ENCODE data around the gene TMEM132A. TPM values are rescaled to one million over a fixed set of nuclear protein-coding genes. Genes with fewer than 3 reads are reported as not detected.
A peak's percentile ranks its signal among the peaks of the same experiment; 100 is the strongest.

TMEM132A gene
- total RNA-seq, 1 donor from 2014 or later, result 218 TPM

DNA sequence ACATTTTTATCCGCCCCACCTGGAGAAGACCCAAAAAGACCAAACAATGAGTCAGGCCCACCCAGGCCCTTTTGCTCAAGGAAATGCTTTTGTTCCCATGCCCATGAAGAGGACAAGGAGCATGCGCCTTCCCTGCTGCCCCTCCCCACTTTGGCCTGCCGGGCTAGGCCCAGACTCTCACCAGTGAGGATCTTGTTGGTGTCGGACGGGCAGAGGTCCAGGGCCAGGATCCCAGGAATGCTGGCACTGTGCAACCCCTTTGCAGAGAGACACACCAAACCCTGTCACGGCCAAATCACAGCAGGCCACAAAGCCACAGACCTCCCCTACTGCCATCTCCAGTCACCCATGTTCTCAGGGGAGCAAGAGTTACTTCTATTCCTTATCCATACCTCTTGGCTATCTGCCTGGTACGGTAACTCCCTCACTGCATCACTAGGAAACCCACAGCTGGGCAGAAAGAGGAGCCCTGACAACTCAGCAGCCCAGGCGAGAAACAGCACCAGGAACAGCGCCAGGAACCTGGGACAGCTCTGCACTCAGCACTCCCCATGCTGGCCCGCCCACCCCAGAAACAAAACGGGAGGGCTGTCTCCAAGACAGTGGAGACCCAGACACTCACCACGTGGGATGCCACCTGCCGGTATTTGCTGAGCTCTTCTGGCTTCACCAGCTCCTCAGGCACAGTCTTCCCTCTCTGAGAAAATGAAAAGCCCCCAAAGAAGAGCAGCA lies 23.4 kb upstream of the TMEM132A start:
- H3K27ac Mint-ChIP-seq, result no peak overlapping the region
- H3K4me1 Mint-ChIP-seq (ENCODE audit: unreplicated experiment), result peaks cover 16% of the 10 kb centered on the region
- no peak overlapping the region for H3K4me3 Mint-ChIP-seq
- TF ChIP-seq CTCF (conservative IDR thresholded peaks at IDR 0.05), result no peak
- no peaks in the 10 kb centered on the region for H3K9me3 Mint-ChIP-seq
- DNase-seq (ENCODE audit: extremely low spot score, unreplicated experiment), result no peak
- H3K27me3 Mint-ChIP-seq, result no peaks in the 10 kb centered on the region
- H3K36me3 Mint-ChIP-seq, result peaks cover 6% of the 10 kb centered on the region

DNA sequence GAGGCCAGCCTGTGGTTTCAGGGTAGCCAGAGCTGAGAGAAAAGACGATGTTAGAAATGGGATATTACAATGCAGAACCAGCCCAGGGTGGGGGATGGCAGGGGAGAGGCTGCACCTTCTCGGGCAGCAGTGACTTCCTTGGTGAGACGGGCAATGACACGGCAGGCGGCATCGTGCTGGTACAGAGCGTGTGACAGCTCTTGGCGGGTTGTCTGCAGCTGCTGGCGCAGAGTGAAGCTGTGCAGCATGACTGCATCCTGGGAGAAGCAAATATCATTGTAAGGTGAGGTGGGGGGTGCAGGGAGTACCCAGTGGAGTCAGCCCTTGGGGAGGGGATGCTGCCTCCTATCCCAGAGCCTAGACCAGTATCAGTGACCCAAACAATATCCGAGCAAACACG lies 21.6 kb upstream of the TMEM132A start:
- TF ChIP-seq CTCF (conservative IDR thresholded peaks at IDR 0.05), result no peak
- Mint-ChIP-seq H3K9me3 (no peaks in the 10 kb centered on the region), H3K27ac (no peak overlapping the region), H3K27me3 (peaks cover under 1% of the 10 kb centered on the region), H3K4me3 (peak overlapping the region; percentile 22), H3K36me3 (peaks cover 3% of the 10 kb centered on the region), H3K4me1 (ENCODE audit: unreplicated experiment) (peaks cover 20% of the 10 kb centered on the region)
- no peak for DNase-seq (ENCODE audit: extremely low spot score, unreplicated experiment)

DNA sequence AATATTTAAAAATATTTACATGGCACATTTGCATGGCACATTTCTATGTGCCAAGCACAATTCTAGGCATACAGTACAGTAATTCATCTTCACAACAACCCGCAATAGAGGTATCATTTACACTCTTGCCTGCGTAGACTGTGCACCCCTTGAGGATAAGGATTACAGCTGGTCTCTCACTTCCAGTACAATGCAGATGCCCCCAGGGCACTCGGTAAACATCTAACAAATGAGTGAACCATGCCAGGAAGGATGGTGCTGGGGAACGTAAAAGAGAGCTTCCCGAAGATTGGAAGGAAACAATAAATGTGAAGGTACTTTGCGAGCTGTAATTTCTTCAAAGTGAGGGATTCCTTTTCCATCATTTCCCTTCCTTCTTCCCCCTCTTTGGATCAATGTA lies 19.2 kb upstream of the TMEM132A start:
- Mint-ChIP-seq H3K4me1 (ENCODE audit: unreplicated experiment) (peaks cover 20% of the 10 kb centered on the region), H3K27me3 (peaks cover 25% of the 10 kb centered on the region), H3K36me3 (no peaks in the 10 kb centered on the region), H3K4me3 (peak overlapping the region; percentile 93), H3K9me3 (no peaks in the 10 kb centered on the region), H3K27ac (peak overlapping the region; percentile 91)
- no peak for DNase-seq (ENCODE audit: extremely low spot score, unreplicated experiment)
- no peak for TF ChIP-seq CTCF (conservative IDR thresholded peaks at IDR 0.05)

DNA sequence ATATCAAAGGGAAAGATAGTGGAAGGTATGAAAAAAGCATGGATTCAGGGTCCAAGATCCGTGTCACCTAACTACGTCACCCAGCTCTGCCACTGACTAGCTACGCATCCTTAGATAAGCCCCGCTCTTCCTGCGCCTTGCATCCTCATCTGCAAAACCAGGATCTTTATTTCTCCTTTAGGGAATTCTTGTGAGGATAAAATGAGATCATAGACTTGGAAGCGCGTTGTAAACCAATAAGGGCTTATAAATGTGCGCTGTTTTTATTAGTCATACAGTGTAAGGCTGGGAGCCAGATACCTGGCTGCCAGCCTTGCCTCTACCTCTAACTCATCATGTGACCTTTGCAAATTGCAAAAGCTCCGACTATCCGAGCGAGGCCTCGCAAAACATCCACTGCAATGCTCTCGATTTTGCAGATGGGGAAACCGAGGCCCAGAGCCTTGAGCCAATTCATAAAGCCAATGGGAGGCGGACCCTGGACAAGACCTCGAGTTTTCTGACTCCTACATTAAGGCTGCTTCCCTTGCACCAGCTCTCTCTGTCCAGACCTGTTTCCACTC lies 18.6 kb upstream of the TMEM132A start:
- Mint-ChIP-seq H3K27ac (peak overlapping the region; percentile 91), H3K4me3 (peak overlapping the region; percentile 93), H3K36me3 (no peaks in the 10 kb centered on the region), H3K27me3 (peaks cover 28% of the 10 kb centered on the region), H3K9me3 (no peaks in the 10 kb centered on the region), H3K4me1 (ENCODE audit: unreplicated experiment) (peaks cover 20% of the 10 kb centered on the region)
- no peak for TF ChIP-seq CTCF (conservative IDR thresholded peaks at IDR 0.05)
- no peak for DNase-seq (ENCODE audit: extremely low spot score, unreplicated experiment)

- Mint-ChIP-seq H3K27ac (peak within 1 kb of the TSS; percentile 91), H3K36me3 (no peaks in the 10 kb centered on the region), H3K4me3 (peak within 1 kb of the TSS; percentile 93), H3K9me3 (no peaks in the 10 kb centered on the region), H3K27me3 (peaks cover 33% of the 10 kb centered on the region), H3K4me1 (ENCODE audit: unreplicated experiment) (peaks cover 20% of the 10 kb centered on the region)
- DNase-seq (ENCODE audit: extremely low spot score, unreplicated experiment), result peak; percentile 97
- no peak for TF ChIP-seq CTCF (conservative IDR thresholded peaks at IDR 0.05)
Observed at GRCh38 chr11:60906132-60906972, 17.9 kb upstream of the TMEM132A start, which contains the start of gene PRPF19. Gene PRPF19 (minus strand): TSS chr11:60906585. CDS start chr11:60906382, 203 bp downstream.

Measured in type B pancreatic cell (in vitro differentiated cells).